ENCODE measurements around the gene OR52E1.

- TF ChIP-seq CTCF (conservative IDR thresholded peaks at IDR 0.05; ENCODE audit: low read depth, low read length) (no peak), CHD1 (IDR thresholded peaks at IDR 0.05; ENCODE audit: low read depth, low read length) (no peak), POLR2A (IDR thresholded peaks at IDR 0.05; ENCODE audit: low read depth, low read length) (no peak), MXI1 (IDR thresholded peaks at IDR 0.05; ENCODE audit: borderline replicate concordance, low read depth, low read length) (no peak), RFX5 (IDR thresholded peaks at IDR 0.05; ENCODE audit: low read depth, low read length) (no peak), ELK1 (IDR thresholded peaks at IDR 0.05; ENCODE audit: borderline replicate concordance, low read depth, low read length) (no peak), RAD21 (IDR thresholded peaks at IDR 0.05; ENCODE audit: low read length) (no peak), SMC3 (IDR thresholded peaks at IDR 0.05; ENCODE audit: low read depth, low read length) (no peak), CEBPB (IDR thresholded peaks at IDR 0.05; ENCODE audit: low read depth, low read length) (no peak), MAZ (IDR thresholded peaks at IDR 0.05; ENCODE audit: borderline replicate concordance, low read depth, low read length) (no peak)
Observed at GRCh38 chr11:5038341-5038740, 31.0 kb upstream of the OR52E1 start.
